ENCODE data around the gene DIP2A. TPM values are rescaled to one million over a fixed set of nuclear protein-coding genes. Genes with fewer than 3 reads are reported as not detected.

DIP2A gene
- total and polyA plus RNA-seq, 2 experiments from 2014 or later = 18.5 to 36.3 TPM

DNA sequence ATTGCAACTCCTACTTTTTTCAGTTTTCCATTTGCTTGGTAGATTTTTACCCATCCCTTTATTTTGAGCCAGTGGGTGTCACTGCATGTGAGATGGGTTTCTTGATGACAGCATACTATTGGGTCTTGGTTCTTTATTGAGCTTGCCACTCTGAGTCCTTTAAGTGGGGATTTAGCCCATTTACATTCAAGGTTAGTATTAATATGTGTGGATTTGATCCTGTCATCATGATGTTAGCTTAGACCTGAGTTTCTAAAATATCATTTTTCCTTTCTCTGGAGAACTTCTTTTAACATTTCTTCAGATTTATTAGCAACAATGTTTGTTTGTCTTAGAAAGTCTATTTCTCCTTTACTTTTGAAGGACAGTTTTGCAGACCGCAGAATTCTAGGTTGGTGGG is 158.0 kb downstream of the DIP2A start (continued):
- TF ChIP-seq ZNF462 (CRISPR knock-in tag; IDR thresholded peaks at IDR 0.05) (no peak), CREB1 (CRISPR knock-in tag; IDR thresholded peaks at IDR 0.05; ENCODE audit: low read depth) (no peak), STAT1 (IDR thresholded peaks at IDR 0.05; ENCODE audit: unreplicated experiment) (no peak), NANOG (IDR thresholded peaks at IDR 0.05; ENCODE audit: borderline replicate concordance) (no peak), POLR2AphosphoS5 (IDR thresholded peaks at IDR 0.05; ENCODE audit: low read depth) (no peak), EZH2phosphoT487 (IDR thresholded peaks at IDR 0.05; ENCODE audit: unreplicated experiment) (no peak), REST (IDR thresholded peaks at IDR 0.05; ENCODE audit: unreplicated experiment) (no peak), ZNF114 (CRISPR knock-in tag; IDR thresholded peaks at IDR 0.05) (no peak), JUNB (IDR thresholded peaks at IDR 0.05; ENCODE audit: unreplicated experiment) (no peak), EZH2 (IDR thresholded peaks at IDR 0.05; ENCODE audit: low read depth, unreplicated experiment) (no peak)
- TF ChIP-seq, protein P1, sequence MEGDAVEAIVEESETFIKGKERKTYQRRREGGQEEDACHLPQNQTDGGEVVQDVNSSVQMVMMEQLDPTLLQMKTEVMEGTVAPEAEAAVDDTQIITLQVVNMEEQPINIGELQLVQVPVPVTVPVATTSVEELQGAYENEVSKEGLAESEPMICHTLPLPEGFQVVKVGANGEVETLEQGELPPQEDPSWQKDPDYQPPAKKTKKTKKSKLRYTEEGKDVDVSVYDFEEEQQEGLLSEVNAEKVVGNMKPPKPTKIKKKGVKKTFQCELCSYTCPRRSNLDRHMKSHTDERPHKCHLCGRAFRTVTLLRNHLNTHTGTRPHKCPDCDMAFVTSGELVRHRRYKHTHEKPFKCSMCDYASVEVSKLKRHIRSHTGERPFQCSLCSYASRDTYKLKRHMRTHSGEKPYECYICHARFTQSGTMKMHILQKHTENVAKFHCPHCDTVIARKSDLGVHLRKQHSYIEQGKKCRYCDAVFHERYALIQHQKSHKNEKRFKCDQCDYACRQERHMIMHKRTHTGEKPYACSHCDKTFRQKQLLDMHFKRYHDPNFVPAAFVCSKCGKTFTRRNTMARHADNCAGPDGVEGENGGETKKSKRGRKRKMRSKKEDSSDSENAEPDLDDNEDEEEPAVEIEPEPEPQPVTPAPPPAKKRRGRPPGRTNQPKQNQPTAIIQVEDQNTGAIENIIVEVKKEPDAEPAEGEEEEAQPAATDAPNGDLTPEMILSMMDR (conservative IDR thresholded peaks at IDR 0.05; ENCODE audit: low read depth in 2 of 2) = no peak

Measured in GM23338 (cell line).